Mesenchymal stem cell (in vitro differentiated cells and primary cell): ENCODE data around the gene GAS7.
A peak's percentile ranks its signal among the peaks of the same experiment; 100 is the strongest.

ENCODE experiments used
- DNase-seq: peaks from one replicate; pipeline ENCODE4 v3.0.0-alpha.2; 2013
- H2AFZ ChIP-seq: one replicate; pipeline ENCODE4 v1.6.1; 2013; ENCODE audit warnings: low read depth, mild to moderate bottlenecking, control low read depth, inconsistent platforms, low read length, moderate library complexity
- H2AK5ac ChIP-seq: 2 replicates; pipeline ENCODE4 v1.6.1; 2013; ENCODE audit warnings: low read length, moderate library complexity, mild to moderate bottlenecking, inconsistent platforms; ENCODE audit not compliant: severe bottlenecking
- H2BK120ac ChIP-seq: one replicate; pipeline ENCODE4 v1.6.1; 2013; ENCODE audit warnings: low read depth, mild to moderate bottlenecking, inconsistent platforms, low read length, moderate library complexity
- H2BK12ac ChIP-seq, 2 experiments: one replicate each; pipeline ENCODE4 v1.6.1; 2013; ENCODE audit warnings: inconsistent platforms in 2 of 2, low read length in 2 of 2, mild to moderate bottlenecking in 2 of 2, moderate library complexity in 2 of 2, control low read depth in 1 of 2
- H2BK15ac ChIP-seq: one replicate; pipeline ENCODE4 v1.6.1; 2013; ENCODE audit warnings: mild to moderate bottlenecking, low read depth, inconsistent platforms; ENCODE audit not compliant: poor library complexity, severe bottlenecking
- H2BK5ac ChIP-seq: 2 replicates; pipeline ENCODE4 v1.6.1; 2013; ENCODE audit warnings: low read depth, mild to moderate bottlenecking, low read length, control low read depth, inconsistent platforms; ENCODE audit not compliant: poor library complexity, severe bottlenecking
- H3K14ac ChIP-seq, 2 experiments: one replicate each; pipeline ENCODE4 v1.6.1; 2013; ENCODE audit warnings: inconsistent platforms in 2 of 2, low read length in 2 of 2, control low read depth in 1 of 2, mild to moderate bottlenecking in 1 of 2, moderate library complexity in 1 of 2
- H3K18ac ChIP-seq, 2 experiments: one replicate each; pipeline ENCODE4 v1.6.1; 2013; ENCODE audit warnings: inconsistent platforms in 2 of 2, low read length in 2 of 2, control low read depth in 1 of 2, low read depth in 1 of 2, mild to moderate bottlenecking in 1 of 2
- H3K23ac ChIP-seq, 2 experiments: one replicate each; pipeline ENCODE4 v1.6.1; 2013; ENCODE audit warnings: inconsistent platforms in 2 of 2, low read length in 2 of 2, mild to moderate bottlenecking in 2 of 2, moderate library complexity in 2 of 2, control low read depth in 1 of 2
- H3K27ac ChIP-seq: 2 replicates; pipeline ENCODE4 v1.5.1; 2013; ENCODE audit warnings: mild to moderate bottlenecking, moderate library complexity, low read length, control low read depth, inconsistent platforms; ENCODE audit not compliant: poor library complexity, severe bottlenecking
- H3K27me3 ChIP-seq, 2 experiments: 2 replicates each; pipeline versions ENCODE4 v1.6.1 to v1.7.0; 2013; ENCODE audit warnings: low read length in 2 of 2, mild to moderate bottlenecking in 2 of 2, moderate library complexity in 2 of 2, control low read depth in 1 of 2, inconsistent platforms in 1 of 2; ENCODE audit not compliant: control insufficient read depth in 1 of 2, insufficient read depth in 1 of 2
- H3K36me3 ChIP-seq, 2 experiments: 2 replicates each; pipeline versions ENCODE4 v1.6.1 to v1.7.0; 2013; ENCODE audit warnings: low read length in 2 of 2, control low read depth in 1 of 2, inconsistent platforms in 1 of 2, low read depth in 1 of 2, mild to moderate bottlenecking in 1 of 2; ENCODE audit not compliant: insufficient read depth in 2 of 2, control insufficient read depth in 1 of 2
- H3K4ac ChIP-seq, 2 experiments: one replicate each; pipeline ENCODE4 v1.6.1; 2013; ENCODE audit warnings: inconsistent platforms in 2 of 2, low read length in 2 of 2, mild to moderate bottlenecking in 2 of 2, moderate library complexity in 2 of 2, control low read depth in 1 of 2, low read depth in 1 of 2
- H3K4me1 ChIP-seq: 2 replicates; pipeline ENCODE4 v1.6.1; 2013; ENCODE audit warnings: low read depth, low read length, control low read depth; ENCODE audit not compliant: control insufficient read depth, insufficient read depth
- H3K4me2 ChIP-seq: 2 replicates; pipeline ENCODE4 v1.6.1; 2013; ENCODE audit warnings: low read length, mild to moderate bottlenecking, inconsistent platforms; ENCODE audit not compliant: poor library complexity, severe bottlenecking
- H3K4me3 ChIP-seq, 2 experiments: 2 replicates each; pipeline versions ENCODE4 v1.5.1 to v1.7.0; 2013; ENCODE audit warnings: low read length in 2 of 2, mild to moderate bottlenecking in 2 of 2, control low read depth in 1 of 2, low read depth in 1 of 2; ENCODE audit not compliant: insufficient read depth in 1 of 2
- H3K79me1 ChIP-seq: replicated peaks from 2 replicates; pipeline ENCODE4 v1.6.1; 2013; ENCODE audit warnings: mild to moderate bottlenecking, control low read depth, low read length, inconsistent platforms; ENCODE audit not compliant: poor library complexity, severe bottlenecking
- H3K9ac ChIP-seq: 2 replicates; pipeline ENCODE4 v1.7.0; 2013; ENCODE audit warnings: mild to moderate bottlenecking, low read length, moderate library complexity
- H3K9me3 ChIP-seq: 2 replicates; pipeline ENCODE4 v1.7.0; 2013; ENCODE audit warnings: mild to moderate bottlenecking, low read length; ENCODE audit not compliant: control insufficient read depth
- H4K8ac ChIP-seq: one replicate; pipeline ENCODE4 v1.6.1; 2013; ENCODE audit warnings: inconsistent platforms, mild to moderate bottlenecking, low read length, moderate library complexity
- H4K91ac ChIP-seq: one replicate; pipeline ENCODE4 v1.6.1; 2013; ENCODE audit warnings: mild to moderate bottlenecking, low read length, inconsistent platforms
- WGBS: methylation state at CpG from one replicate; pipeline ENCODE4 v1.1.7; 2013; ENCODE audit warnings: mixed read lengths; 5-methylcytosine and 5-hydroxymethylcytosine counted together

Gene GAS7

GRCh38 chr17:10048629-10049350 lies 149.6 kb downstream of the GAS7 start:
- Histone ChIP-seq H2AK5ac (no peak overlapping the region), H3K9me3 (no peaks in the 10 kb centered on the region), H3K4me3 (no peak overlapping the region), H3K18ac (no peak overlapping the region), H3K23ac (no peak overlapping the region), H2BK5ac (no peak overlapping the region), H3K9ac (no peak overlapping the region), H3K4ac (no peak overlapping the region), H3K4me1 (peaks cover 2% of the 10 kb centered on the region), H3K14ac (no peak overlapping the region), H3K27ac (no peak overlapping the region), H3K27me3 (no peaks in the 10 kb centered on the region), H3K79me1 (peaks cover 14% of the 10 kb centered on the region), H4K8ac (no peak overlapping the region), H3K36me3 (no peaks in the 10 kb centered on the region), H4K91ac (no peak overlapping the region), H2AFZ (no peak overlapping the region), H2BK12ac (no peak overlapping the region), H2BK120ac (no peak overlapping the region), H2BK15ac (no peak overlapping the region), H3K4me2 (no peak overlapping the region)
- 97% methylated on average over 7 of the region's 7 CpGs for WGBS
- no peak for DNase-seq

GRCh38 chr17:10046786-10047785 lies 151.3 kb downstream of the GAS7 start:
- Histone ChIP-seq H2BK5ac (no peak overlapping the region), H3K9me3 (no peaks in the 10 kb centered on the region), H4K8ac (no peak overlapping the region), H2BK15ac (no peak overlapping the region), H3K36me3 (no peaks in the 10 kb centered on the region), H3K79me1 (peaks cover 10% of the 10 kb centered on the region), H3K14ac (no peak overlapping the region), H2AFZ (no peak overlapping the region), H2BK12ac (no peak overlapping the region), H2BK120ac (no peak overlapping the region), H3K4me3 (no peak overlapping the region), H3K9ac (peak overlapping the region; percentile 6), H4K91ac (no peak overlapping the region), H3K27ac (no peak overlapping the region), H3K4me2 (no peak overlapping the region), H2AK5ac (no peak overlapping the region), H3K4ac (no peak overlapping the region), H3K23ac (no peak overlapping the region), H3K4me1 (peaks cover 2% of the 10 kb centered on the region), H3K27me3 (no peaks in the 10 kb centered on the region), H3K18ac (no peak overlapping the region)
- 84% methylated on average over 12 of the region's 13 CpGs for WGBS
- no peak for DNase-seq

DNA sequence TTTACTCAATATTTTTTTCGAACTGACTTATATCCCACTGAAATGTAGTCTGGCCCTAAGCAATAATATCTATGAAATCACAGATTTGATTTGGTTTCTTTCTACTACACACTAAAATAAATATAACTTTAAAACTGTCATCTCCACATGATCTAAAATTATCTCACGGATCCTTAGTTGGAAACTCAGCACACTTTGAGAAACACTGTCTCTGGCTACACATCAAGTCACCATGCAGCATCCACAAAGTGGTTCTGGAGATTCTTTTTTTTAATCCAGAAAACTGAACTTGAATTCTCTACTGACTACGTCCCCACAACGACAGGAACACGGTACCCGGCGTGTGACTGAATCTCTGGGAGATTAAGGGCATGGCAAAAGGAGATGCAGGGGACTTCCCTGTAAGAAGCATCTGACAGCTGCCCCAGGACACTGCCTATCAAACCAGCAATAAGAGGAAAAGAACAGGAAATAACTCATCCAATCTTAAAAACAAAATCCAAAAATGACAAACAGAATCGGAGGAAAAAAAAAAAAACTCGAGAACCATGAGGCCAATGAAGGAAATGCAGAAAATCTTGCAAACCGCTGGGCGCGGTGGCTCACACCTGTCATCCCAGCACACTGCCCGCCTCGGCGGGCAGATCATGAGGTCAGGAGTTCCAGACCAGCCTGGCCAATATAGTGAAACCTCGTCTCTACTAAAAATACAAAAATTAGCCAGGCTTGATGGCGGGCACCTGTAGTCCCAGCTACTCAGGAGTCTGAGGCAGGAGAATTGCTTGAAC lies 152.3 kb downstream of the GAS7 start:
- Histone ChIP-seq H3K14ac (no peak overlapping the region), H3K27me3 (no peaks in the 10 kb centered on the region), H4K91ac (no peak overlapping the region), H3K4ac (no peak overlapping the region), H3K9ac (peak overlapping the region; percentile 36), H2BK15ac (no peak overlapping the region), H2BK120ac (no peak overlapping the region), H3K4me3 (no peak overlapping the region), H3K27ac (no peak overlapping the region), H2BK12ac (no peak overlapping the region), H3K18ac (no peak overlapping the region), H3K4me2 (no peak overlapping the region), H4K8ac (no peak overlapping the region), H3K23ac (no peak overlapping the region), H3K9me3 (no peaks in the 10 kb centered on the region), H2BK5ac (no peak overlapping the region), H3K79me1 (peaks cover 9% of the 10 kb centered on the region), H3K4me1 (peaks cover 5% of the 10 kb centered on the region), H2AFZ (no peak overlapping the region), H2AK5ac (no peak overlapping the region), H3K36me3 (no peaks in the 10 kb centered on the region)
- WGBS = 89% methylated on average over 17 of the region's 17 CpGs
- DNase-seq = no peak
